ENCODE measurements around the gene ZNF513. TPM values are rescaled to one million over a fixed set of nuclear protein-coding genes. Genes with fewer than 3 reads are reported as not detected.
"Not testable (repeated sequence)": the region's sequence is repeated elsewhere in the genome, so short reads cannot be mapped to it uniquely, and the experiment has no call there.

The ZNF513 gene
- total RNA-seq, 1 experiment from 2014 or later = 7.6 TPM

- DNase-seq (ENCODE audit: low read depth) = peak; percentile 72
These were observed 24.5 kb downstream of the ZNF513 start for GRCh38 chr2:27356056-27356381.

GRCh38 chr2:27354597-27354927 lies 26.0 kb downstream of the ZNF513 start:
- DNase-seq (ENCODE audit: low read depth) = no peak

- peak; percentile 38 for DNase-seq (ENCODE audit: low read depth)
These were observed 26.6 kb downstream of the ZNF513 start for GRCh38 chr2:27353762-27354596.

GRCh38 chr2:27353386-27353761 lies 27.2 kb downstream of the ZNF513 start:
- not testable (repeated sequence) for DNase-seq (ENCODE audit: low read depth)

- no peak for DNase-seq (ENCODE audit: low read depth)
These were observed 28.5 kb downstream of the ZNF513 start for GRCh38 chr2:27351802-27352598.

- DNase-seq (ENCODE audit: low read depth) = no peak
These were observed 30.3 kb downstream of the ZNF513 start for GRCh38 chr2:27350106-27350693.

DNA sequence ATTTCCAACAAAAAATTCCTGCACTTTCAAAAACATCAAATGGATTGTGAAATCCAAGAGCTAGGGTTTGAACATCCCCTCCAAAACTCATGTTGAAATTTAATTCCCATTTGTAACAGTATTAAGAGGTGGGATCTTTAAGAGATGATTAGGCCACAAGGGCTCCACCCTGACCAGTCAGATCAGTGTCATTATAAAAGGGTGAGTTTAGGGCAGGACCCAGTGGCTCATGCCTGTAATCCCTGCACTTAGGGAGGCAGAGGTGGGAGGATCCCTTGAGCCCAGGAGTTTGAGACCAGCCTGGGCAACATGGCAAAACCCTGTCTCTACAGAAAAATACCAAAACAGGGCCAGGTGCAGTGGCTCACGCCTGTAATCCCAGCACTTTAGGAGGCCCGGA lies 32.9 kb downstream of the ZNF513 start:
- DNase-seq (ENCODE audit: low read depth) = no peak

- DNase-seq (ENCODE audit: low read depth) = no peak
These were observed 44.4 kb downstream of the ZNF513 start for GRCh38 chr2:27336173-27336572.

DNA sequence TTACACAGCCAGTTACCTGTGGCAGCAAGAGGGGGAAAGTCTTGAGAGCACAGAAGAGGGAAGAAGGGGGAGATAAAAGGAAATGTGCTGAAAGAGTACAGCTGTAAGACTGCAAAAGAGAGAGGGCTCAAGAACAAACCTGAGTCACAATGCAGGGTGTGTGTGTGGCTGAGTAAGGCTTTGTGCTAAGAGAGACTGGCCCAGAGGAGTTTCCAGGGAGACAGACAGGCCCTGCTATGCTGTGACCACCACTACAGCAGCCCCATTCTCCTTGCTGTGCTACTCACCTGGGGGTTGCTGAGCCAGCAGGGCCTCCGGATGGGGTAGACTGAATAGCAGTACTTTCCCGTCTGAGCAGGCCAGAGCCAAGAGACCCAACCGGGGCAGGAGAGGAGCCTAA lies 45.2 kb downstream of the ZNF513 start:
- DNase-seq (ENCODE audit: low read depth) = no peak

Other genes with a start within 250 kb of the ZNF513 start
- 64.9 and 74.8 TPM in 2 replicates for gene PREB, start 246.1 kb downstream of the ZNF513 start, total RNA-seq (2014; rRNA removed; shearing (Covaris generic))
- not detected in 2 replicates for gene PRR30, start 241.3 kb downstream of the ZNF513 start, total RNA-seq (2014; rRNA removed; shearing (Covaris generic))
- gene TCF23, start 231.7 kb downstream of the ZNF513 start, total RNA-seq (2014; rRNA removed; shearing (Covaris generic)) = not detected in 2 replicates
- gene ATRAID, start 168.7 kb downstream of the ZNF513 start, total RNA-seq (2014; rRNA removed; shearing (Covaris generic)) = 334 and 404 TPM in 2 replicates
- 16.3 and 23.3 TPM in 2 replicates for gene SLC5A6, start 168.5 kb downstream of the ZNF513 start, total RNA-seq (2014; rRNA removed; shearing (Covaris generic))
- gene CAD, start 163.4 kb downstream of the ZNF513 start, total RNA-seq (2014; rRNA removed; shearing (Covaris generic)) = 12.6 and 17.1 TPM in 2 replicates
- not detected in 2 replicates for gene SLC30A3, start 117.7 kb downstream of the ZNF513 start, total RNA-seq (2014; rRNA removed; shearing (Covaris generic))
- not detected in 2 replicates for gene DNAJC5G, start 105.3 kb downstream of the ZNF513 start, total RNA-seq (2014; rRNA removed; shearing (Covaris generic))
- gene TRIM54, start 98.3 kb downstream of the ZNF513 start, total RNA-seq (2014; rRNA removed; shearing (Covaris generic)) = 0.05 TPM in 1 of 2 replicates, not detected in the other
- gene UCN, start 72.3 kb downstream of the ZNF513 start, total RNA-seq (2014; rRNA removed; shearing (Covaris generic)) = 1.6 and 3.0 TPM in 2 replicates
- 92.5 and 95.2 TPM in 2 replicates for gene MPV17, start 57.6 kb downstream of the ZNF513 start, total RNA-seq (2014; rRNA removed; shearing (Covaris generic))
- 32.3 and 34.0 TPM in 2 replicates for gene GTF3C2, start 24.0 kb downstream of the ZNF513 start, total RNA-seq (2014; rRNA removed; shearing (Covaris generic))
- gene EIF2B4, start 10.4 kb downstream of the ZNF513 start, total RNA-seq (2014; rRNA removed; shearing (Covaris generic)) = 24.3 and 31.1 TPM in 2 replicates
- 70.4 and 88.3 TPM in 2 replicates for gene SNX17, start 10.1 kb downstream of the ZNF513 start, total RNA-seq (2014; rRNA removed; shearing (Covaris generic))
- 105 and 134 TPM in 2 replicates for gene PPM1G, start 28.9 kb upstream of the ZNF513 start, total RNA-seq (2014; rRNA removed; shearing (Covaris generic))
- gene NRBP1, start 47.9 kb upstream of the ZNF513 start, total RNA-seq (2014; rRNA removed; shearing (Covaris generic)) = 96.9 and 124 TPM in 2 replicates
- gene KRTCAP3, start 61.6 kb upstream of the ZNF513 start, total RNA-seq (2014; rRNA removed; shearing (Covaris generic)) = not detected in 2 replicates
- gene IFT172, start 109.0 kb upstream of the ZNF513 start, total RNA-seq (2014; rRNA removed; shearing (Covaris generic)) = 2.8 and 5.7 TPM in 2 replicates
- gene FNDC4, start 114.5 kb upstream of the ZNF513 start, total RNA-seq (2014; rRNA removed; shearing (Covaris generic)) = 2.6 and 3.1 TPM in 2 replicates
- not detected in 2 replicates for gene GCKR, start 116.1 kb upstream of the ZNF513 start, total RNA-seq (2014; rRNA removed; shearing (Covaris generic))
- 22.7 and 23.3 TPM in 2 replicates for gene ZNF512, start 202.3 kb upstream of the ZNF513 start, total RNA-seq (2014; rRNA removed; shearing (Covaris generic))
- gene CCDC121, start 248.3 kb upstream of the ZNF513 start, total RNA-seq (2014; rRNA removed; shearing (Covaris generic)) = 0.42 and 1.4 TPM in 2 replicates
- gene GPN1, start 248.3 kb upstream of the ZNF513 start, total RNA-seq (2014; rRNA removed; shearing (Covaris generic)) = 39.3 and 44.7 TPM in 2 replicates